NB4 (cell line): ENCODE results near the gene TENM4.

ENCODE experiments used
- POLR2A ChIP-seq: IDR thresholded peaks from 2 replicates; pipeline ENCODE4 v1.6.1; 2011; ENCODE audit warnings: mild to moderate bottlenecking; ENCODE audit not compliant: insufficient read length; ENCODE audit errors: extremely low read depth
- TF ChIP-seq, protein P1 (sequence below): IDR thresholded peaks from one replicate; pipeline ENCODE4 v1.5.1; 2012; ENCODE audit warnings: low read depth, low read length

DNA sequence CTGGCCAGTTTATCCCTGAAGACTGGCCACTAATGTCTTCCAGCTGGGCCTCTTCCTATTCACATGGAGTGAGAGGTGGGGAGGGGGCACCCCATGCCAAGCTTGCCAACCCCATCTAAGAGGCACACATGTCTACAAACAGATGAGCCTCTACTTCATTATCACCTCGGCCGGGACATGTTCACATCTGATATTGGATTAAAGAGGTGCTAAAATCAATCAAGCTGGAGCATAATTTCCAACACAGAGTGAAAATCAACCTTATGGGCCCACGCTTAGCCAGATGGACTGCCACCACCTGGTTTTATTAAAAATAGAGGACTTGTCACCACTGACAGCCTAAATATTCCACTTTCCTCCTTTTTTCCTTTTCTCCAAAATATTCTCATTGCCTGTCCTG lies 703.5 kb downstream of the TENM4 start:
- no peak for TF ChIP-seq POLR2A
- TF ChIP-seq, protein P1, sequence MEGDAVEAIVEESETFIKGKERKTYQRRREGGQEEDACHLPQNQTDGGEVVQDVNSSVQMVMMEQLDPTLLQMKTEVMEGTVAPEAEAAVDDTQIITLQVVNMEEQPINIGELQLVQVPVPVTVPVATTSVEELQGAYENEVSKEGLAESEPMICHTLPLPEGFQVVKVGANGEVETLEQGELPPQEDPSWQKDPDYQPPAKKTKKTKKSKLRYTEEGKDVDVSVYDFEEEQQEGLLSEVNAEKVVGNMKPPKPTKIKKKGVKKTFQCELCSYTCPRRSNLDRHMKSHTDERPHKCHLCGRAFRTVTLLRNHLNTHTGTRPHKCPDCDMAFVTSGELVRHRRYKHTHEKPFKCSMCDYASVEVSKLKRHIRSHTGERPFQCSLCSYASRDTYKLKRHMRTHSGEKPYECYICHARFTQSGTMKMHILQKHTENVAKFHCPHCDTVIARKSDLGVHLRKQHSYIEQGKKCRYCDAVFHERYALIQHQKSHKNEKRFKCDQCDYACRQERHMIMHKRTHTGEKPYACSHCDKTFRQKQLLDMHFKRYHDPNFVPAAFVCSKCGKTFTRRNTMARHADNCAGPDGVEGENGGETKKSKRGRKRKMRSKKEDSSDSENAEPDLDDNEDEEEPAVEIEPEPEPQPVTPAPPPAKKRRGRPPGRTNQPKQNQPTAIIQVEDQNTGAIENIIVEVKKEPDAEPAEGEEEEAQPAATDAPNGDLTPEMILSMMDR, result no peak
